Measurements from ENCODE around the gene AIRE. TPM values are rescaled to one million over a fixed set of nuclear protein-coding genes. Genes with fewer than 3 reads are reported as not detected.

The AIRE gene
- total RNA-seq, 1 donor from 2014 or later: not detected

GRCh38 chr21:44292812-44293195 is 7.1 kb downstream of the AIRE start:
- H3K4me1 Mint-ChIP-seq (ENCODE audit: low read depth): no peaks in the 10 kb centered on the region
- H3K9me3 Mint-ChIP-seq (ENCODE audit: low read depth): no peaks in the 10 kb centered on the region
- no peak overlapping the region for H3K4me3 Mint-ChIP-seq (ENCODE audit: low read depth)
- no peaks in the 10 kb centered on the region for H3K36me3 Mint-ChIP-seq (ENCODE audit: insufficient read depth)
- DNase-seq (ENCODE audit: low spot score, unreplicated experiment): no peak
- H3K27ac Mint-ChIP-seq: no peak overlapping the region
- H3K27me3 Mint-ChIP-seq: peaks cover 5% of the 10 kb centered on the region
- no peak for TF ChIP-seq CTCF (IDR thresholded peaks at IDR 0.05; ENCODE audit: unreplicated experiment)

DNA sequence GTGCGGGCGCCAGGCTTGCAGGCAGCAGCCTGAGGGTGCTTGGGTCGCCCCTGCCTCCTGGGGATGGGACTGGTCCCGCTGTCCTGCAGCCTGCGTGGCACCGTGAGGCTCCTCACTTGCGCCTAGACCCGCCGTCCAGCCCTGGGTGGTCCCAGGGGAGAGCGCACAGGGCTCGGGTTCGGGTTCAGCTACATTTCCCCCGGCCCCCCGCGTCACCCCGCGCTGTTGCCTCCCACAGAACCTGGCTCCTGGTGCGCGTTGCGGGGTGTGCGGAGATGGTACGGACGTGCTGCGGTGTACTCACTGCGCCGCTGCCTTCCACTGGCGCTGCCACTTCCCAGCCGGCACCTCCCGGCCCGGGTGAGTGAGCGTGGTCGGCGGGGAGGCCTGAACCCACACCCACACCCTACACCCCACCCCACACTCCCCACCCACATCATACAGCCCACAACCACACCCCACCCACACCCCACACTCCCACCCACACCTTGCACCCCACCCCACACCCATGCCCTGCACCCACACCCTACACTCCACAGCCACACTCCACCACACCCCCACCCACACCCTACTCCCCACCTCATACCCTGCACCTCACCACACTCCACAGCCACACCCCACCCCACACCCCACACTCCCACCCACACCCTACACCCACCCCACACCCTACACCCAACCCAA is 8.0 kb downstream of the AIRE start:
- Mint-ChIP-seq H3K36me3 (ENCODE audit: insufficient read depth) (no peaks in the 10 kb centered on the region), H3K4me3 (ENCODE audit: low read depth) (no peak overlapping the region), H3K4me1 (ENCODE audit: low read depth) (no peaks in the 10 kb centered on the region), H3K27ac (no peak overlapping the region), H3K9me3 (ENCODE audit: low read depth) (no peaks in the 10 kb centered on the region), H3K27me3 (no peaks in the 10 kb centered on the region)
- DNase-seq (ENCODE audit: low spot score, unreplicated experiment): no peak
- TF ChIP-seq CTCF (IDR thresholded peaks at IDR 0.05; ENCODE audit: unreplicated experiment): no peak

- H3K4me1 Mint-ChIP-seq (ENCODE audit: low read depth): peaks cover 2% of the 10 kb centered on the region
- no peak overlapping the region for H3K4me3 Mint-ChIP-seq (ENCODE audit: low read depth)
- no peaks in the 10 kb centered on the region for H3K27me3 Mint-ChIP-seq
- no peak for DNase-seq (ENCODE audit: low spot score, unreplicated experiment)
- H3K36me3 Mint-ChIP-seq (ENCODE audit: insufficient read depth): no peaks in the 10 kb centered on the region
- TF ChIP-seq CTCF (IDR thresholded peaks at IDR 0.05; ENCODE audit: unreplicated experiment): no peak
- H3K27ac Mint-ChIP-seq: no peak overlapping the region
- no peaks in the 10 kb centered on the region for H3K9me3 Mint-ChIP-seq (ENCODE audit: low read depth)
These were observed 8.9 kb downstream of the AIRE start for GRCh38 chr21:44294391-44295162.

- no peaks in the 10 kb centered on the region for H3K9me3 Mint-ChIP-seq (ENCODE audit: low read depth)
- H3K4me3 Mint-ChIP-seq (ENCODE audit: low read depth): no peak overlapping the region
- peaks cover 2% of the 10 kb centered on the region for H3K4me1 Mint-ChIP-seq (ENCODE audit: low read depth)
- H3K36me3 Mint-ChIP-seq (ENCODE audit: insufficient read depth): no peaks in the 10 kb centered on the region
- TF ChIP-seq CTCF (IDR thresholded peaks at IDR 0.05; ENCODE audit: unreplicated experiment): no peak
- no peaks in the 10 kb centered on the region for H3K27me3 Mint-ChIP-seq
- H3K27ac Mint-ChIP-seq: no peak overlapping the region
- no peak for DNase-seq (ENCODE audit: low spot score, unreplicated experiment)
These were observed 9.5 kb downstream of the AIRE start for GRCh38 chr21:44295163-44295573.

DNA sequence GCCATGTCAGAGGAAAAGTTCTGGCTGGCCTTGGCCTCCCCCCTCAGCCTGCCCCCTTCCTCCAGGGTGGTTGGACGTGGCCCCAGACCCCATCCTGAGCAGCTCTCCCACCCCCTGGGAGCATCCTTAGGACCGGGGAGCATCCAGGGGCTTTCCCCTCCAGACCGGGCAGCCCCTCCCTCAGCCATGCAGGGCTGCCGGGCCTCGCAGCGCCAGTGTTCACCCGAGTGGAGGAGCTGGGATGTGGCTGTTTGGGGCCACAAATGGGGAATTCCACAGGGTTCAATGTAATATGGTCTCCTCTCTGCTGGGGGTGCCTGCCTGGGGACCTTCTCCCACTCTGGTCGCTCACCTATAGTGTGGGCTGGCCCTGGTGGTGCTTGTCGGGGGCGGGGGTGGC is 10.0 kb downstream of the AIRE start:
- no peaks in the 10 kb centered on the region for H3K36me3 Mint-ChIP-seq (ENCODE audit: insufficient read depth)
- H3K27me3 Mint-ChIP-seq: no peaks in the 10 kb centered on the region
- peaks cover 2% of the 10 kb centered on the region for H3K4me1 Mint-ChIP-seq (ENCODE audit: low read depth)
- TF ChIP-seq CTCF (IDR thresholded peaks at IDR 0.05; ENCODE audit: unreplicated experiment): no peak
- no peaks in the 10 kb centered on the region for H3K9me3 Mint-ChIP-seq (ENCODE audit: low read depth)
- no peak overlapping the region for H3K27ac Mint-ChIP-seq
- DNase-seq (ENCODE audit: low spot score, unreplicated experiment): no peak
- H3K4me3 Mint-ChIP-seq (ENCODE audit: low read depth): no peak overlapping the region

Data from progenitor cell of endocrine pancreas (in vitro differentiated cells).